Thoracic aorta (tissue), 2 donors: Measurements from ENCODE around the gene GDF9. TPM values are rescaled to one million over a fixed set of nuclear protein-coding genes. Genes with fewer than 3 reads are reported as not detected.

ENCODE experiments used
- ATAC-seq: fragments of 150-250 bp; one replicate; pipeline ENCODE4 v1.8.0; 2017; ENCODE audit warnings: low read depth; ENCODE audit not compliant: insufficient number of reproducible peaks, low FRiP score
- DNase-seq: peaks from one replicate; pipeline ENCODE4 v3.0.0-alpha.2; 2020; ENCODE audit warnings: low spot score
- H3K27ac ChIP-seq, 2 donors: fragments of 200-600 bp; sonication (generic); 1 replicate in 1 of 2; 2 replicates in 1 of 2; pipeline ENCODE4 v1.5.1; 2016; ENCODE audit warnings: mild to moderate bottlenecking in 2 of 2, moderate library complexity in 2 of 2
- H3K27me3 ChIP-seq: fragments of 200-600 bp; sonication (generic); replicated peaks from 2 replicates; pipeline ENCODE4 v1.6.0; 2016; ENCODE audit warnings: mild to moderate bottlenecking; ENCODE audit not compliant: insufficient read depth
- H3K36me3 ChIP-seq: fragments of 200-600 bp; sonication (generic); one replicate; pipeline ENCODE4 v1.5.1; 2016
- H3K4me1 ChIP-seq, 2 donors: fragments of 200-600 bp; sonication (generic); 1 replicate in 1 of 2; 2 replicates in 1 of 2; pipeline versions ENCODE4 v1.5.1 to v1.6.0; 2016; ENCODE audit warnings: low read depth in 2 of 2, mild to moderate bottlenecking in 1 of 2; ENCODE audit not compliant: control insufficient read depth in 1 of 2
- H3K4me3 ChIP-seq: fragments of 200-600 bp; sonication (generic); 2 replicates; pipeline ENCODE4 v1.5.1; 2016; ENCODE audit warnings: mild to moderate bottlenecking
- H3K9me3 ChIP-seq: fragments of 200-600 bp; sonication (generic); 2 replicates; pipeline ENCODE4 v1.5.1; 2016
- total RNA-seq, 2 donors: library from RNA; depleted of rRNA; stranded (reverse); fragments of >200 nt; gene quantifications; one replicate each; pipeline versions ENCODE4 v1.1.0 to v1.2.3, GENCODE V29; 2016
- TF ChIP-seq, protein P1 (sequence below): fragments of 200-600 bp; sonication (generic); IDR thresholded peaks from one replicate; pipeline ENCODE4 v1.5.1; 2019; ENCODE audit warnings: antibody characterized with exemption

Gene GDF9
- total RNA-seq, 2 donors from 2014 or later, result not detected

DNA sequence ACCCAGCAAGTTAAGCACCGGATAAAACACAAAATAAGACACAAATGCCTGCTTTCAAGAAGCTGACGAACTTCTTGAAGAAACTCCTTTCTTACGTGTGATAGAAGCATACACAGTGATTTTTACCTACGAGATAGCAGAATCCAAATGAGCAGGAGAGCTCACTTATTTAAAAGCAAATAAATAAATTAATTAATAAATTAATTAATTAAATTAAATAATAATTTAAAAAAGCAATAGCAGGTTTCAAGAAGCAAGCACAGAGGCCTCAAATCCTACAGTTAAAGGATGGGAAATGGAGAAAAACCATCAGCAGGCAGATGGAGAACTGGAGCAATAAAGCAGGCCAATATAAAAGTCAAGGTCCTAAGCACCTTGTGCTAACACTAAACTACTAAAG lies 24.5 kb upstream of the GDF9 start:
- Histone ChIP-seq H3K27ac (no peak overlapping the region), H3K4me3 (no peak overlapping the region), H3K4me1 (peaks cover 0 to 4% of the 10 kb centered on the region in 2 donors), H3K36me3 (peaks cover 45% of the 10 kb centered on the region), H3K9me3 (no peaks in the 10 kb centered on the region), H3K27me3 (no peaks in the 10 kb centered on the region)
- TF ChIP-seq, protein P1, sequence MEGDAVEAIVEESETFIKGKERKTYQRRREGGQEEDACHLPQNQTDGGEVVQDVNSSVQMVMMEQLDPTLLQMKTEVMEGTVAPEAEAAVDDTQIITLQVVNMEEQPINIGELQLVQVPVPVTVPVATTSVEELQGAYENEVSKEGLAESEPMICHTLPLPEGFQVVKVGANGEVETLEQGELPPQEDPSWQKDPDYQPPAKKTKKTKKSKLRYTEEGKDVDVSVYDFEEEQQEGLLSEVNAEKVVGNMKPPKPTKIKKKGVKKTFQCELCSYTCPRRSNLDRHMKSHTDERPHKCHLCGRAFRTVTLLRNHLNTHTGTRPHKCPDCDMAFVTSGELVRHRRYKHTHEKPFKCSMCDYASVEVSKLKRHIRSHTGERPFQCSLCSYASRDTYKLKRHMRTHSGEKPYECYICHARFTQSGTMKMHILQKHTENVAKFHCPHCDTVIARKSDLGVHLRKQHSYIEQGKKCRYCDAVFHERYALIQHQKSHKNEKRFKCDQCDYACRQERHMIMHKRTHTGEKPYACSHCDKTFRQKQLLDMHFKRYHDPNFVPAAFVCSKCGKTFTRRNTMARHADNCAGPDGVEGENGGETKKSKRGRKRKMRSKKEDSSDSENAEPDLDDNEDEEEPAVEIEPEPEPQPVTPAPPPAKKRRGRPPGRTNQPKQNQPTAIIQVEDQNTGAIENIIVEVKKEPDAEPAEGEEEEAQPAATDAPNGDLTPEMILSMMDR, result no peak
- ATAC-seq (no peak), DNase-seq (no peak)

DNA sequence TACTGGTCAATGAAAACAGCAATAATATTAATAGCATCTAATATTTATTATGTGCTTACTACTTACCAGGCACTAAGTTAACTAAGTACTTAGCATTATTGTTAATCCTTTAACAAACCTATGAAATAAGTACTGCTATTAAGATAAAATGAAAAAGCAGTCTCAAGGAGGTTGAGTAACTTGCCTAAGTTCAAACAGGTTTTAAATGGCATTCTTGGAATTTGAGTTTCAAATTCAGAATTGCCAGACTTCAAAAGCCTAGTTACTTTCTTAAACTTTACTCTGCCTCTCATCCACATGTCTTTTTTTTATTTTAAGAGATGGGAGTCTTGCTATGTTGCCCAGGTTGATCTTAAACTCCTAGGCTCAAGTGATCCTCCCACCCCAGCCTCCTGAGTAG lies 23.2 kb upstream of the GDF9 start:
- ATAC-seq, result no peak
- TF ChIP-seq, protein P1, result no peak
- H3K36me3 ChIP-seq, result peaks cover 39% of the 10 kb centered on the region

DNA sequence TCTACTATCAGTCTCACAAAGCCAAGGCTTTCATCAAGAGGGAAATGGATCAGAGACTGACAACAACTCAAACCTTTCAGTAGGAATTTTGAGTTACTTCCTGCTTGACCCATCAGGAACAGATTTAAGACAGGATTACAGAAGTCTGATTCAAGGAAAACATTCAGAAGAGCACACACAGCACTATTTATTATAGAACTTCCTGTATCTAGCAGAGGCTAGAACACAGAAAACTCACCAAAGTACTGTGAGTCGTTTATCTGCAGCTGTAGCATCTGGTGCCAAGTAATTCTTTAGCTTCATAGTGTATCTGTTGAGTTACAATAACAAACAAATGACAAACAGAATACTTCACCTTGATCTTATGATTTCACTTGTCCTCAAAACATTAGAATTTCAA lies 21.0 kb upstream of the GDF9 start:
- peaks cover 43% of the 10 kb centered on the region for H3K36me3 ChIP-seq
- no peak for ATAC-seq
- no peak for DNase-seq

More for the DNA sequence above, 23.2 kb upstream of the GDF9 start:
- H3K4me1 ChIP-seq, result no peaks in the 10 kb centered on the region
- no peak for DNase-seq
- no peak overlapping the region for H3K27ac ChIP-seq
- no peaks in the 10 kb centered on the region for H3K27me3 ChIP-seq
- H3K4me3 ChIP-seq, result no peak overlapping the region
- H3K9me3 ChIP-seq, result no peaks in the 10 kb centered on the region

DNA sequence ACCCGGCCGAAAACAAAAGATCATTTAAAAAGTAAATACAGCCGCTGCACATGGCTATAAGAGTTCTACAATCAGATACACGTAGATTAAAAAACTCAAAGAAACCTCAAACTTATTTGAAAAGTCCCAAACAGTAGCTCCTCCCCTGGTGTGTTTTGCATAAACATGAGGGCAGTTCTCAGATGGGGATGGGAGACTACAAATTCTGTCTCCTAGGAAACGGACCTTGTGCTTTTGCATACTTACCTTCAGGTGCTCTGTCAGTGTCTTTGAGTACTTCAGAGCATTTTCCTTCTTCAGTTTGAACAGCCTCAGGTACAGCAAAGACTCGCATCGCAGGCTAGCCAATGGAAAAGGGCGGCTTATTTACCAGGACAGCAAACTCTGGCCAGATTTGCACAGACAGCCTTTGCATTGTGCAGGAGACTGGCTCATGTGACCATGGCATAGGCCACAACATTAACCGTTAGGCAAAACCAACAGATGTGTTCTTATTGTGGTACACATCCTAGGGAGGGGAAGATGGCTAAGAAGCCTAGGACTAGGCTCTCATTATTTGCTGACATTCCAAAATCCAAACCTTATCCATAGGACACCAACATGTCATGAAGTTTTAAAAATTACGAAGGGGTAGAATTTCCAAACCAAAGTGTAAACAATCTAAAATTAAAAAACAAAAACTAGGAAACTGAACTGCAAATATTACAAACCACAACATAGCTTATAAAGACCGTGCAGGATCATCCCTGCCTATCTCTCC lies 20.0 kb upstream of the GDF9 start:
- H3K36me3 ChIP-seq, result peaks cover 41% of the 10 kb centered on the region
- no peak overlapping the region for H3K4me3 ChIP-seq
- H3K27ac ChIP-seq, result no peak overlapping the region
- DNase-seq, result no peak
- no peaks in the 10 kb centered on the region for H3K4me1 ChIP-seq
- no peak for ATAC-seq
- no peaks in the 10 kb centered on the region for H3K9me3 ChIP-seq
- TF ChIP-seq, protein P1, result no peak
- H3K27me3 ChIP-seq, result no peaks in the 10 kb centered on the region

More for the DNA sequence above, 21.0 kb upstream of the GDF9 start:
- Histone ChIP-seq H3K27ac (no peak overlapping the region), H3K9me3 (no peaks in the 10 kb centered on the region), H3K27me3 (no peaks in the 10 kb centered on the region), H3K4me1 (no peaks in the 10 kb centered on the region), H3K4me3 (no peak overlapping the region)
- TF ChIP-seq, protein P1, result no peak

DNA sequence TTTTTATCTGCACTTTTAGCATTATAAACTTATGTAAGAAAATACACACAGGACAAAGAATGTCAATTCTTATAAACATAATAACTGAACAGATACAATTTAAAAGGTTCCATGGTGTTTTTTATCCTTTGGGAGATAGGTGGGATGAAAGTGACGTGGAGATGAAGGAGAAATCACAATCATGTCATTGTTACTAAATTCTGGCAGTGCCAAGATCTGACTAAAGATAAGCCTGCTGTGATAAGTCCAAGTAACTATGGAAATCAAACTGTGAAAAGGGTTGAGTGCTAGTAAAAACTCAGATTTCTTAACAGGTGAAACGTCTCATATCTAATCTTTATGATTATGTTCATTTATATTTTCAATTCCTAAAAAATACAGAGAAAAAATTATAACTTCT lies 18.3 kb upstream of the GDF9 start:
- H3K36me3 ChIP-seq, result peaks cover 50% of the 10 kb centered on the region
- H3K4me1 ChIP-seq, result no peaks in the 10 kb centered on the region
- no peaks in the 10 kb centered on the region for H3K27me3 ChIP-seq
- TF ChIP-seq, protein P1, result no peak
- ATAC-seq (no peak), DNase-seq (no peak)
- H3K27ac ChIP-seq, result no peak overlapping the region
- no peak overlapping the region for H3K4me3 ChIP-seq
- no peaks in the 10 kb centered on the region for H3K9me3 ChIP-seq
